ENCODE measurements around the gene IL10RA. TPM values are rescaled to one million over a fixed set of nuclear protein-coding genes. Genes with fewer than 3 reads are reported as not detected.
"Not testable (repeated sequence)": the region's sequence is repeated elsewhere in the genome, so short reads cannot be mapped to it uniquely, and the experiment has no call there.

IL10RA gene
- total RNA-seq, 6 experiments from 2014 or later: 4.9 to 17.9 (median 7.4) TPM

DNA sequence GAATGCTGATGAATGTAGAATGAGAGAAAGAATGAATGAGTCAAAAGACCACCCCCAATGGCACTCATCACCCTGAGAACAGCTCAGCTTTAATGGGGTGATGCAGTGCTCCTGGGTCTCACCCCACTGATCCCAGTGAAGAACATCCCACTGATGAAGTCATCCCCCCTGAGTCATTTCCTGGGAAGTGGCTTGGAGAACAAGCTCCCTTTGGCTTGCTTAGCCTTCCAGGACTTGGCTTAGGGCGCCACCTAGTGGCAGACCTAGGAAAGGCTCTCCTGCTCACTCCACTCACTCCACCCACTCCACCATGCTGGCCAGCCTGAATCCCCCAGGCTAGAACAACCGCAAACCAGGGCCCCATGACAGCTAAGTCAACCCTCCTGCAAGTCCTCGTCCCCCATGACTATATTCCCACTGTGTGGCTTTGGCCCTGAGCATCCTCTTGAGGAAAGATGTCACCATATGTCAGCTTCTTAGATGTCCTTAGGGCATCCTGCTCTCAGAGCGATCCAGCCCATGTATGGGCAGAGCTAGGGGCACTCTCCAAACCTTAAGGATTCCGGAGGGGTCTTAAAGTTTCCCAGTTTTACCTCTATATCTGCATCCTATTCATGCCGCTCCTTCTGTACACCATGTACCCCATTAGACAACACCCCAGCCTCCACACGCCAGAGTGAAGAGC lies 39.2 kb upstream of the IL10RA start:
- TF ChIP-seq, protein P1, sequence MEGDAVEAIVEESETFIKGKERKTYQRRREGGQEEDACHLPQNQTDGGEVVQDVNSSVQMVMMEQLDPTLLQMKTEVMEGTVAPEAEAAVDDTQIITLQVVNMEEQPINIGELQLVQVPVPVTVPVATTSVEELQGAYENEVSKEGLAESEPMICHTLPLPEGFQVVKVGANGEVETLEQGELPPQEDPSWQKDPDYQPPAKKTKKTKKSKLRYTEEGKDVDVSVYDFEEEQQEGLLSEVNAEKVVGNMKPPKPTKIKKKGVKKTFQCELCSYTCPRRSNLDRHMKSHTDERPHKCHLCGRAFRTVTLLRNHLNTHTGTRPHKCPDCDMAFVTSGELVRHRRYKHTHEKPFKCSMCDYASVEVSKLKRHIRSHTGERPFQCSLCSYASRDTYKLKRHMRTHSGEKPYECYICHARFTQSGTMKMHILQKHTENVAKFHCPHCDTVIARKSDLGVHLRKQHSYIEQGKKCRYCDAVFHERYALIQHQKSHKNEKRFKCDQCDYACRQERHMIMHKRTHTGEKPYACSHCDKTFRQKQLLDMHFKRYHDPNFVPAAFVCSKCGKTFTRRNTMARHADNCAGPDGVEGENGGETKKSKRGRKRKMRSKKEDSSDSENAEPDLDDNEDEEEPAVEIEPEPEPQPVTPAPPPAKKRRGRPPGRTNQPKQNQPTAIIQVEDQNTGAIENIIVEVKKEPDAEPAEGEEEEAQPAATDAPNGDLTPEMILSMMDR (IDR thresholded peaks at IDR 0.05): peak; percentile 91 to 99 (median 96)
- TF ChIP-seq POLR2A (IDR thresholded peaks at IDR 0.05): no peak
- Histone ChIP-seq H3K9me3 (no peaks in the 10 kb centered on the region), H3K4me1 (no peaks in the 10 kb centered on the region), H3K27me3 (no peaks in the 10 kb centered on the region), H3K36me3 (no peaks in the 10 kb centered on the region), H3K27ac (no peak overlapping the region), H3K4me3 (no peak overlapping the region)
- DNase-seq (peak; percentile 84 to 88 (median 84)), ATAC-seq (peak; percentile 92 to 97 (median 95))
- WGBS (ENCODE audit: insufficient coverage, low coverage, low lambda C conversion rate, missing lambda C conversion rate): 37% methylated on average over 5 of the region's 7 CpGs
- intact Hi-C loops (cut with DNase I): loop anchor here (5.0 to 10.0 kb wide), 2 partner anchors 105 to 112 kb away; no protein-coding TSS in a partner anchor

DNA sequence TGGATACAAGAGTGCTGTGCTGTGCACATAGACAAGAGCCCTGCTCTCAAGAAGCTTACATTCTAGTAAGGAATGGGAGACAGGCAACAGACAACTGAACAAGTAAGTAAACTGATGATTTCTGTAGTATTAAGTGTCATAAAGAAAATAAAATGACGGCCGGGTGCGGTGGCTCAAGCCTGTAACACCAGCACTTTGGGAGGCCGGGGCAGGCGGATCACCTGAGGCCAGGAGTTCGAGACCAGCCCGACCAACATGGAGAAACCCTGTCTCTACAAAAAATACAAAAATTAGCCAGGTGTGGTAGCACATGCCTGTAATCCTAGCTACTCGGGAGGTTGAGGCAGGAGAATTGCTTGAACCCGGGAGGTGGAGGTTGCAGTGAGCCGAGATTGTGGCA lies 38.4 kb upstream of the IL10RA start:
- WGBS (ENCODE audit: insufficient coverage, low coverage, low lambda C conversion rate, missing lambda C conversion rate): 63% methylated on average over 8 of the region's 10 CpGs
- intact Hi-C loops (cut with DNase I): loop anchor here (5.0 to 10.0 kb wide), 2 partner anchors 105 to 113 kb away; no protein-coding TSS in a partner anchor
- H3K36me3 ChIP-seq, H3K27ac ChIP-seq, ATAC-seq, DNase-seq, H3K4me1 ChIP-seq, H3K9me3 ChIP-seq, H3K27me3 ChIP-seq, H3K4me3 ChIP-seq: not testable (repeated sequence)

DNA sequence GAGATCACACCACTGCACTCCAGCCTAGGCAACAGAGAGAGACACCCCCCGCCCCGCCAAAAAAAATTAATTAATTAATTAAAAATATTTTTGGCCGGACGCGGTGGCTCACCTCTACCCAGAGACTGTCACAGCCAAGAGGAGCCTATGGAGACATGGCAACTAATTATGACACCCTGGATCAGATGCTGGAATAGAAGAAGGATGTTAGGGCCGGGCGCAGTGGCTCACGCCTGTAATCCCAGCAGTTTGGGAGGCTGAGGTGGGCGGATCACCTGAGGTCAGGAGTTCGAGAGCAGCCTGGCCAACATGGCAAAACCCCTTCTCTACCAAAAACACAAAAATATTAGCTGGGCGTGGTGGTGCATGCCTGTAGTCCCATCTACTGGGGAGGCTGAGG lies 37.7 kb upstream of the IL10RA start:
- H3K27ac ChIP-seq, H3K27me3 ChIP-seq, H3K9me3 ChIP-seq, H3K36me3 ChIP-seq, H3K4me3 ChIP-seq, H3K4me1 ChIP-seq, DNase-seq, ATAC-seq: not testable (repeated sequence)
- 65% methylated on average over 10 of the region's 11 CpGs for WGBS (ENCODE audit: insufficient coverage, low coverage, low lambda C conversion rate, missing lambda C conversion rate)
- intact Hi-C loops (cut with DNase I): loop anchor here (5.0 to 10.0 kb wide), 2 partner anchors 106 to 114 kb away; no protein-coding TSS in a partner anchor

DNA sequence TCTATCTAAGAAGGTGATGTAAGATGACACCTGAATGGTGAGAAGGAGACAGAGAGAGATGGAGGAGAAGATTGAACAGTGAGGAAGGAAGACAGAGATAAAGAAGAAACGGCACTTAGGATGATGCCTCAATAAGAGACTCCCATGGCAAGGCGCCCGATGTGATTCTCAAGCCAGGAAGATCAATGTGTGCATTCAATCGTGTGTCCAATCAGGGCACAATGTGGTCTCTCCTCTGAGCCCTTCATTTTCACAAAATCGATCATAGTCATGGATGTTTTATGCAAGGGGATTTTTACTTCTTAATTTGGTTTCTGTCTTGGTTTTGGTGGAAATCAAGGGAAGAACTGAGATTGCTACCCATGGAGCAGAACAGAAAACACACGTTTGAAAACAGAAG lies 37.1 kb upstream of the IL10RA start:
- no peaks in the 10 kb centered on the region for H3K36me3 ChIP-seq
- no peaks in the 10 kb centered on the region for H3K27me3 ChIP-seq
- ATAC-seq (no peak), DNase-seq (no peak)
- intact Hi-C loops (cut with DNase I): loop anchor here (5.0 to 10.0 kb wide), 2 partner anchors 107 to 114 kb away; no protein-coding TSS in a partner anchor
- H3K4me3 ChIP-seq: no peak overlapping the region
- H3K9me3 ChIP-seq: no peaks in the 10 kb centered on the region
- WGBS (ENCODE audit: insufficient coverage, low coverage, low lambda C conversion rate, missing lambda C conversion rate): 50% methylated on average over 6 of the region's 6 CpGs
- no peak for TF ChIP-seq POLR2A (IDR thresholded peaks at IDR 0.05)
- TF ChIP-seq, protein P1 (IDR thresholded peaks at IDR 0.05): no peak
- no peaks in the 10 kb centered on the region for H3K4me1 ChIP-seq
- H3K27ac ChIP-seq: no peak overlapping the region

DNA sequence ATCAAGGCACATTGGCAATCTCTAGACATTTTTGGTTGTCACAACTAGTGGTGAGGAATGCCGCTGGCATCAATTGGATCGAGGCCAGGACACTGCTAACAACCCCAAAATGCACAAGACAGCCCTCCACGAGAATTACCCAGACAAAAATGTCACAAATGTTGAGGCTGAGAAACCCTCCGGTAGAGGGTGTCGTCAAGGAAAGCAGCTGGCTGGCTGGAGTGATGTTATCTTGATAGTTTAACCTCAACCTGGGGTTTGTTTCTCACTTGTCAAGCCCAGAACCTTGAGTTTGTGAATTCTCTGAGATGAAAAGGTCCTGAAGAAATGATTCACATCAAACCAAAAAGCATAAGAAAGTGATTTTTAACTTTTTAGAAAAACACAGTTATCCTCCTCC lies 35.9 kb upstream of the IL10RA start:
- H3K9me3 ChIP-seq: no peaks in the 10 kb centered on the region
- DNase-seq (no peak), ATAC-seq (peak in 1 of 4 donors; percentile 32)
- H3K36me3 ChIP-seq: no peaks in the 10 kb centered on the region
- 23% methylated on average over 5 of the region's 5 CpGs for WGBS (ENCODE audit: insufficient coverage, low coverage, low lambda C conversion rate, missing lambda C conversion rate)
- H3K27me3 ChIP-seq: no peaks in the 10 kb centered on the region
- TF ChIP-seq, protein P1 (IDR thresholded peaks at IDR 0.05): peak in 1 of 4 donors; percentile 16
- no peak for TF ChIP-seq POLR2A (IDR thresholded peaks at IDR 0.05)
- no peaks in the 10 kb centered on the region for H3K4me1 ChIP-seq
- no peak overlapping the region for H3K27ac ChIP-seq
- intact Hi-C loops (cut with DNase I): no loop called here
- no peak overlapping the region for H3K4me3 ChIP-seq
